SH-SY5Y (cell line): Measurements from ENCODE around the gene RASGRF1.

Experiments used
- GATA2 ChIP-seq: IDR thresholded peaks from 2 replicates; pipeline ENCODE4 v1.6.1; 2011; ENCODE audit warnings: mild to moderate bottlenecking, low read depth, low read length
- GATA3 ChIP-seq: IDR thresholded peaks from 2 replicates; pipeline ENCODE4 v1.6.1; 2011; ENCODE audit warnings: low read depth, mild to moderate bottlenecking, low read length, moderate library complexity

The RASGRF1 gene

GRCh38 chr15:78930577-78931388 lies 159.8 kb downstream of the RASGRF1 start:
- TF ChIP-seq GATA3: no peak
- peak; percentile 83 for TF ChIP-seq GATA2

GRCh38 chr15:78929536-78930264 lies 160.9 kb downstream of the RASGRF1 start:
- TF ChIP-seq GATA3: no peak
- no peak for TF ChIP-seq GATA2

- no peak for TF ChIP-seq GATA2
- no peak for TF ChIP-seq GATA3
Measured at GRCh38 chr15:78928616-78929093, 161.9 kb downstream of the RASGRF1 start.

- TF ChIP-seq GATA2 (no peak), GATA3 (no peak)
Measured at GRCh38 chr15:78927077-78927790, 163.3 kb downstream of the RASGRF1 start.

- TF ChIP-seq GATA2: no peak
- no peak for TF ChIP-seq GATA3
Measured at GRCh38 chr15:78925956-78926743, 164.4 kb downstream of the RASGRF1 start.

- TF ChIP-seq GATA2 (no peak), GATA3 (no peak)
Measured at GRCh38 chr15:78925076-78925624, 165.4 kb downstream of the RASGRF1 start.

- TF ChIP-seq GATA2 (no peak), GATA3 (no peak)
Measured at GRCh38 chr15:78923480-78924360, 166.9 kb downstream of the RASGRF1 start.

GRCh38 chr15:78923015-78923414 lies 167.6 kb downstream of the RASGRF1 start:
- TF ChIP-seq GATA2: no peak
- TF ChIP-seq GATA3: no peak

DNA sequence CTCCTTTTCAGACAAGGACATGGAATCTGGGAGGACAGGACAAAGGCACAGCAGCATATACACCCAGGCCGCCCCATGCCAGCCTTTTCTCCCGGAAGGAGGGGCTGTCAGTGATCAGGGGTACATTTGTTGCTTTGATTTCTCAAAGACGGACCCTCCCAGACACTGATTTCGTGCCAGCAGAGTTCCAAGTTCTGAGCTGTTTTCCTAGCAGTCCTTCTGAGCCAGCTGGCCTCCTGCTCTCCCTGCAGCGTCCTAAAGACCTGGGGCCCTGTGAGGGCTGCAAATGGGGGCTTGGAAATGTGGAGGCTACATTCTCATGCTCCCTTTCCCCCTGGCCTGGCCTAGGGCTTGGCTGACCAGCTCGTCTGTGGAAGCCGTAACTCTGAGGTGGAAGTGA lies 168.1 kb downstream of the RASGRF1 start:
- no peak for TF ChIP-seq GATA2
- no peak for TF ChIP-seq GATA3

DNA sequence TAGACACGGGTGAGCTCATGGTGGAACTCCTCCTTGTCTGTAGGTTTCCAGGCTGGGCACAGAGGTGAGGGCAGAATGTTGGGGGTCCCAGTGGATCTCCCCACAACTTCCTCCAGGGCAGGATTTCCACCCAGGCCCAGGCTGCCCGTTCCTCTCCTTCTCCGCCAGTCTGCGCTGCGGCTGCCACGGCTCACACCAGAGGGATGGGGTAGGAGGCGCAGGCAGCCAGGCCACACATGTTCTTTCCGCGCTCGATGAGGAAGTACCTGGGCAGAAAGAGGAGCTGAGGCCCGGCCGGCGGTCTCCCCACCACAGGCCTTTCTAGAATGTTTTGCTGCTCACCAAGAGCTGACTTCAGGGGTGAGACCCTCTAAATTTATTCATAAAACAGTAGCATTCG lies 168.6 kb downstream of the RASGRF1 start:
- no peak for TF ChIP-seq GATA2
- no peak for TF ChIP-seq GATA3

- TF ChIP-seq GATA2: no peak
- TF ChIP-seq GATA3: no peak
Measured at GRCh38 chr15:78921517-78921916, 169.1 kb downstream of the RASGRF1 start.

- TF ChIP-seq GATA2: no peak
- no peak for TF ChIP-seq GATA3
Measured at GRCh38 chr15:78917888-78918287, 172.7 kb downstream of the RASGRF1 start.

GRCh38 chr15:78916088-78916487 lies 174.5 kb downstream of the RASGRF1 start:
- no peak for TF ChIP-seq GATA2
- TF ChIP-seq GATA3: no peak
